ENCODE results near the gene LENEP. TPM values are rescaled to one million over a fixed set of nuclear protein-coding genes. Genes with fewer than 3 reads are reported as not detected.

The LENEP gene
- polyA plus RNA-seq, 1 experiment, result not detected

- ChIA-PET CTCF (interaction anchor here (1.0 to 1.5 kb wide), 2 partner anchors 10 to 12 kb away, joined by 3 to 4 read pairs; no protein-coding TSS in a partner anchor), POLR2A (no interaction called here)
- no peak overlapping the region for H3K4me3 ChIP-seq (ENCODE audit: low read depth, low read length)
- H3K36me3 ChIP-seq (ENCODE audit: control insufficient read depth, insufficient read depth, low read length), result no peaks in the 10 kb centered on the region
- TF ChIP-seq CTCF (IDR thresholded peaks at IDR 0.05; ENCODE audit: insufficient read depth, low read depth, low read length), result no peak
- no peak for DNase-seq (ENCODE audit: low read depth)
- no peaks in the 10 kb centered on the region for H3K27me3 ChIP-seq (ENCODE audit: control insufficient read depth, insufficient read depth, low read length)
Observed at GRCh38 chr1:155026154-155026553, 32.8 kb downstream of the LENEP start.

- no peak for DNase-seq (ENCODE audit: low read depth)
- POLR2A ChIA-PET, result no interaction called here
- CTCF ChIA-PET, result interaction anchor here (1.0 to 1.5 kb wide), 2 partner anchors 10 to 12 kb away, joined by 3 to 4 read pairs; no protein-coding TSS in a partner anchor
Observed at GRCh38 chr1:155026588-155026987, 33.2 kb downstream of the LENEP start.

GRCh38 chr1:155029513-155030242, 36.3 kb downstream of the LENEP start:
- no peak overlapping the region for H3K4me3 ChIP-seq (ENCODE audit: low read depth, low read length)
- ChIA-PET CTCF (interaction anchor here (0.7 to 6.9 kb wide), 2 partner anchors 12 to 15 kb away, joined by 3 to 31 read pairs; no protein-coding TSS in a partner anchor), POLR2A (no interaction called here)
- no peak for TF ChIP-seq CTCF (IDR thresholded peaks at IDR 0.05; ENCODE audit: insufficient read depth, low read depth, low read length)
- no peaks in the 10 kb centered on the region for H3K36me3 ChIP-seq (ENCODE audit: control insufficient read depth, insufficient read depth, low read length)
- no peak for DNase-seq (ENCODE audit: low read depth)
- 0 out of 2 replicates have a peak, but pooled peaks cover 1% of the 10 kb centered on the region for H3K27me3 ChIP-seq (ENCODE audit: control insufficient read depth, insufficient read depth, low read length)

More at GRCh38 chr1:155026588-155026987, 33.2 kb downstream of the LENEP start:
- no peak for TF ChIP-seq CTCF (IDR thresholded peaks at IDR 0.05; ENCODE audit: insufficient read depth, low read depth, low read length)
- H3K27me3 ChIP-seq (ENCODE audit: control insufficient read depth, insufficient read depth, low read length), result no peaks in the 10 kb centered on the region
- no peaks in the 10 kb centered on the region for H3K36me3 ChIP-seq (ENCODE audit: control insufficient read depth, insufficient read depth, low read length)
- H3K4me3 ChIP-seq (ENCODE audit: low read depth, low read length), result no peak overlapping the region

GRCh38 chr1:155030243-155030795, 36.9 kb downstream of the LENEP start:
- POLR2A ChIA-PET, result no interaction called here
- no peaks in the 10 kb centered on the region for H3K36me3 ChIP-seq (ENCODE audit: control insufficient read depth, insufficient read depth, low read length)
- no peak for TF ChIP-seq CTCF (IDR thresholded peaks at IDR 0.05; ENCODE audit: insufficient read depth, low read depth, low read length)
- DNase-seq (ENCODE audit: low read depth), result no peak
- H3K27me3 ChIP-seq (ENCODE audit: control insufficient read depth, insufficient read depth, low read length), result 0 out of 2 replicates have a peak, but pooled peaks cover 1% of the 10 kb centered on the region
- no peak overlapping the region for H3K4me3 ChIP-seq (ENCODE audit: low read depth, low read length)
- CTCF ChIA-PET, result interaction anchor here (0.7 to 6.9 kb wide), 3 partner anchors 13 to 21 kb away, joined by 3 to 31 read pairs (median 3); partner anchors contain the start of gene ADAM15

GRCh38 chr1:155030899-155031298, 37.5 kb downstream of the LENEP start:
- no peak for DNase-seq (ENCODE audit: low read depth)
- no peaks in the 10 kb centered on the region for H3K36me3 ChIP-seq (ENCODE audit: control insufficient read depth, insufficient read depth, low read length)
- TF ChIP-seq CTCF (IDR thresholded peaks at IDR 0.05; ENCODE audit: insufficient read depth, low read depth, low read length), result no peak
- H3K27me3 ChIP-seq (ENCODE audit: control insufficient read depth, insufficient read depth, low read length), result peaks cover 1% of the 10 kb centered on the region; the same call in 1 of the 2 replicates
- ChIA-PET POLR2A (no interaction called here), CTCF (interaction anchor here (0.7 to 6.9 kb wide), 2 partner anchors 14 to 21 kb away, joined by 3 to 31 read pairs; partner anchors contain the start of gene ADAM15)
- H3K4me3 ChIP-seq (ENCODE audit: low read depth, low read length), result no peak overlapping the region
